Ectodermal cell (in vitro differentiated cells): ENCODE data around the gene DHRS2. TPM values are rescaled to one million over a fixed set of nuclear protein-coding genes. Genes with fewer than 3 reads are reported as not detected.
"Not testable (repeated sequence)": the region's sequence is repeated elsewhere in the genome, so short reads cannot be mapped to it uniquely, and the experiment has no call there.

Experiments
- H3K27ac ChIP-seq: 2 replicates; pipeline ENCODE4 v1.7.0; 2013; ENCODE audit warnings: mild to moderate bottlenecking, low read depth, low read length; ENCODE audit not compliant: insufficient read depth, poor library complexity, severe bottlenecking
- H3K27me3 ChIP-seq: 2 replicates; pipeline ENCODE4 v1.7.0; 2013; ENCODE audit warnings: mild to moderate bottlenecking, low read length; ENCODE audit not compliant: insufficient read depth, control insufficient read depth, poor library complexity, severe bottlenecking
- H3K36me3 ChIP-seq: one replicate; pipeline ENCODE4 v1.7.0; 2013; ENCODE audit warnings: low read length; ENCODE audit not compliant: control insufficient read depth, insufficient read depth
- H3K4me1 ChIP-seq: one replicate; pipeline ENCODE4 v1.7.0; 2013; ENCODE audit warnings: low read length; ENCODE audit not compliant: control insufficient read depth, insufficient read depth
- H3K4me3 ChIP-seq: 2 replicates; pipeline ENCODE4 v1.7.0; 2013; ENCODE audit warnings: low read depth, low read length, control low read depth; ENCODE audit not compliant: insufficient read depth
- H3K9me3 ChIP-seq: 2 replicates; pipeline ENCODE4 v1.7.0; 2013; ENCODE audit warnings: mild to moderate bottlenecking, low read length, moderate library complexity; ENCODE audit not compliant: control insufficient read depth
- WGBS, 2 experiments: methylation state at CpG; one replicate each; pipeline ENCODE4 v1.1.7; 2013; ENCODE audit warnings: missing lambda C conversion rate in 2 of 2; 5-methylcytosine and 5-hydroxymethylcytosine counted together
- polyA plus RNA-seq, 4 experiments: library from polyadenylated mRNA; stranded (reverse); fragments of 50-300 nt; gene quantifications; one replicate each; pipeline ENCODE4 v1.2.3, GENCODE V29; 2013

Gene DHRS2, protein sequence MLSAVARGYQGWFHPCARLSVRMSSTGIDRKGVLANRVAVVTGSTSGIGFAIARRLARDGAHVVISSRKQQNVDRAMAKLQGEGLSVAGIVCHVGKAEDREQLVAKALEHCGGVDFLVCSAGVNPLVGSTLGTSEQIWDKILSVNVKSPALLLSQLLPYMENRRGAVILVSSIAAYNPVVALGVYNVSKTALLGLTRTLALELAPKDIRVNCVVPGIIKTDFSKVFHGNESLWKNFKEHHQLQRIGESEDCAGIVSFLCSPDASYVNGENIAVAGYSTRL
- polyA plus RNA-seq (2013, experiment 1 of 4), result 0.52 TPM
- polyA plus RNA-seq (2013, experiment 2 of 4), result 0.27 TPM
- polyA plus RNA-seq (2013, experiment 3 of 4), result 0.48 TPM
- 0.32 TPM for polyA plus RNA-seq (2013, experiment 4 of 4)

DNA sequence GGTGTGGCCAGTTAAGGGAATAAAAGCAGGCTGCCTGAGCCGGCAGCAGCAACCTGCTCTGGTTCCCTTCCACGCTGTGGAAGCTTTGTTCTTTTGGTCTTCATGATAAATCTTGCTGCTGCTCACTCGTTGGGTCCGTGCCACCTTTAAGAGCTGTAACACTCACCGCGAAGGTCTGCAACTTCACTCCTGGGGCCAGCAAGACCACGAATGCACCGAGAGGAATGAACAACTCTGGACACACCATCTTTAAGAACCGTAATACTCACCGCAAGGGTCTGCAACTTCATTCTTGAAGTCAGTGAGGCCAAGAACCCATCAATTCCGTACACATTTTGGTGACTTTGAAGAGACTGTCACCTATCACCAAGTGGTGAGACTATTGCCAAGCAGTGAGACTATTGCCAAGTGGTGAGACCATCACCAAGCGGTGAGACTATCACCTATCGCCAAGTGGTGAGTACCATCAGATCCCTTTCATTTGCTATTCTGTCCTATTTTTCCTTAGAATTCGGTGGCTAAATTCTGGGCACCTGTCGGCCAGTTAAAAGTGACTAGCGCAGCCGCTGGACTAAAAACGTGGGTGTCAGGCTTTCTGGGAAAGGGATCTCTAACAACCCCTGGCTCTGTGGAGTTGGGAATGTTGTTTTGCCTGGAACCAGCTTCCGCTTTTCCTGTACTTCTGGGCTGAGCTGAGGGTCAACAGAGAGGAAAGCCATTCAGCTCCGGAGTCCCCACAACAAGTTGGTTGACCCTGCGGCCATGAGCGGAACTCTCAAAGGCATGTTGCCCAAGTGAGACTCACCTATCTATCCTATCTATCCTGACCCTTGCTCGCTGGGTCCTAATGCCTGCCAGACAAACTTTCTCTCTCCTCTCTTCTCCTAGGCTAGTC, at the start of gene DHRS2:
Gene DHRS2, plus strand, starts transcription at position 48 of the 895 bp plus-strand sequence. CDS start 2,501 bp downstream, outside the sequence.
- Histone ChIP-seq H3K36me3 (no peaks in the 10 kb centered on the region), H3K27me3 (no peaks in the 10 kb centered on the region), H3K4me3 (no peak within 1 kb of the TSS), H3K4me1 (peaks cover 4% of the 10 kb centered on the region), H3K27ac (no peak within 1 kb of the TSS), H3K9me3 (no peaks in the 10 kb centered on the region)
- WGBS, 2 experiments, result 90 to 91% methylated on average over 23 of the region's 23 CpGs

DNA sequence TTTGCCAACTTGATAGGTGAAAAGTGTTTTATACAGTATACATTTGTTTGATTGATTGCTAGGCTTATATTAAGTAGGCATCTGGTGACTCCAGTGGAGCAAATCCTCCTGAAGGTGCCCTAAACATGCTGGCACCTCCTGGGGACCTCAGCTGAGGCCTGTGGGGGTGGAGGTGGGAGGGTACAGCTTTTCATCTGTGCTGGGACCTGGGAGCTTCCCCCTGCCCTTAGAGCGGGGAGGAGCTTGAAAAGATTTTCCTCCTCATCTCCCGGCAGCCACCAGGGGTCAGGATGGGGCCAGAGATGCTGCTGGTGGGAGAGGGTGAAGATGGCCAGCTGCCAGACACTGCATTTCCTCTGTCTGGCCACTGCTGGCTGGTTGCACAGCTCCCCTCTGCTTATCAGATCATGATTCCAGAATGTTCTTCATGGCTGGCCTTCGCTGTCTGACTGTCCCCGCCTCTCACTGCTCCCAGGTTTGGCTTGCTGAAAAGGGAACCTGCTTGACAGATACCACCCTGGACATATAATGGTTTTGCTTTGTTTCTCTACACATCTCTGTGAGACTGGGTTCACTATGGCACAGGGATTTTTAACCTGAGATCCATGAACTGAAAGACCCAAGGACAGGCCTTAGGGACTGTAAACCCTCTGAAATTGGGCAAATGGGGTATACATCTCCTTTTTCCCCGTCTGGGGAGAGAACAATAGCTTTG, 47.1 kb upstream of the DHRS2 start:
- no peak overlapping the region for H3K27ac ChIP-seq
- H3K27me3 ChIP-seq, result no peaks in the 10 kb centered on the region
- no peaks in the 10 kb centered on the region for H3K36me3 ChIP-seq
- no peak overlapping the region for H3K4me3 ChIP-seq
- 18 to 19% methylated on average over 5 of the region's 5 CpGs for WGBS, 2 experiments
- no peaks in the 10 kb centered on the region for H3K4me1 ChIP-seq
- no peaks in the 10 kb centered on the region for H3K9me3 ChIP-seq

DNA sequence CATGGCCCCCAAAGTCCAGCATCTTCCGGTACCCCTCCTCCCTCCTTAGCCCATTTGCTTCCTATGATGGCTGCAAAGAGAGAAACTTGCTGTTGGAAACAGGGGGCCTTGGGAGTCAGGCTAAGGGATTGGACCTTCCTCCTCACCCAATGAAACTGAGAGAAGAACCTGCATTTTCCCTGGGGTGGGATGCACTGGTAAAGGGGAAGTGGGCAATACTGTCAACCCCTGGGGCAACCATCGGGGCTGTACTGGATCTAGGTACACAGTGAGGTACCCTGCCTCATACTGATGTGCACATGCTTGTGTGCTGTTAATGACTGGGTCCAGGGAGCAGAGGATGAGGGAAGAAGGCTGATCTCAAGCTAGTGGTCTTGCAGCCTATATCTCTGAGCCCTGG, 46.6 kb upstream of the DHRS2 start:
- 85 to 98% methylated on average over 2 of the region's 2 CpGs for WGBS, 2 experiments
- no peak overlapping the region for H3K4me3 ChIP-seq
- no peaks in the 10 kb centered on the region for H3K9me3 ChIP-seq
- H3K27me3 ChIP-seq, result no peaks in the 10 kb centered on the region
- H3K36me3 ChIP-seq, result no peaks in the 10 kb centered on the region
- H3K27ac ChIP-seq, result no peak overlapping the region
- H3K4me1 ChIP-seq, result no peaks in the 10 kb centered on the region

DNA sequence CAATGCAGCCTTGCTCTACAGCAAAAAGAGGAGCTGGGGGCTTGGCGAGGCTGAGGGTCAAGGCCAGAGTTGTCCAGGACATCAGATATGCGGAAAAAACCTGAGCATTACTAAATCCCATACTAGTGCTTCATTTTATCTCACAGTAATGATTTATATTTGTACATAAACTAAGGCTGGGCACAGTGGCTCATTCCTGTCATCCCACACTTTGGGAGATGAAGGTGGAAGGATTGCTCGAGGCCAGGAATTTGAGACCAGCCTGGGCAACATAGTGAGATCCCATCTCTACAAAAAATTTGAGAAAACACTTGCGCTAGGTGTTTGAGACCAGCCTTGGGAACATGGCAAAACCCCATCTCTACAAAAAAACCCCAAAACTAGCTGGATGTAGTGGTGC, 46.0 kb upstream of the DHRS2 start:
- H3K4me3 ChIP-seq, result no peak overlapping the region
- H3K36me3 ChIP-seq, result no peaks in the 10 kb centered on the region
- WGBS, 2 experiments, result 84 to 96% methylated on average over 4 of the region's 4 CpGs
- no peak overlapping the region for H3K27ac ChIP-seq
- H3K4me1 ChIP-seq, result no peaks in the 10 kb centered on the region
- H3K27me3 ChIP-seq, result no peaks in the 10 kb centered on the region
- no peaks in the 10 kb centered on the region for H3K9me3 ChIP-seq

DNA sequence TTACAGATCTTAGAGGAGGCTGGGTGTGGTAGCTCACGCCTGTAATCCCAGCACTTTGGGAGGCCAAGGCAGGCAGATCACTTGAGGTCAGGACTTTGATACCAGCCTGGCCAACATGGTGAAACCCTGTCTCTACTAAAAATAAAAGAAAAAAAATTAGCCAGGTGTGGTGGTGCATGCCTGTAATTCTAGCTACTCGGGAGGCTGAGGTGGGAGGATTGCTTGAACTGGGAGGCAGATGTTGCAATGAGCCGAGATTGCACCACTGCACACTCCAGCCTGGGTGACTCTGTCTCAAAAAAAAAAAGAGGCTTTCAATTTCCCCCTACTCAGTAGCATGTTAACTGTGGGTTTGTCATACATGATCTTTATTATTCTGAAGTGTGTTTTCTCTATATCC, 42.0 kb upstream of the DHRS2 start:
- H3K36me3 ChIP-seq, H3K9me3 ChIP-seq: not testable (repeated sequence)
- WGBS, 2 experiments, result 87 to 88% methylated on average over 3 of the region's 3 CpGs

DNA sequence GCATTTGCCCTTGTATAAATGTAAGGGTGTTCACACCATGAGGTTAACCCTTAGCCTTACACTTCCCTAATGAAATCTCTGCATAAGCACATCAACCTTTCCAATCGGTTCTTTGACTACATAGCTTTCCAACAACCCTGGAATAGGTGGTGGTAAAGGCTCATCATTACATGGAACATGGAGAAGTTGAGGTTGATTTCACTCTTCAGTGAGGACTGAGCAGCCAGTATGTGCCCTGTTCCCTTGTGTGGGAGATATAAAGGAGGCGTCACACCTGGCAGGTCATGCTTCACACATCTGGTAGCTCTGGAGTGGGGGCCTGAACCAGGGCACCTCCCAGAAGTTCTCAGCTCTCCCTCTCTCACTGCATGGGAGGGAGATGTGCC, 35.8 kb upstream of the DHRS2 start:
- H3K27ac ChIP-seq, result no peak overlapping the region
- H3K4me1 ChIP-seq, result no peaks in the 10 kb centered on the region
- H3K4me3 ChIP-seq, result no peak overlapping the region
- 91 to 98% methylated on average over 1 to 2 of the region's 2 CpGs for WGBS, 2 experiments
- no peaks in the 10 kb centered on the region for H3K9me3 ChIP-seq
- H3K36me3 ChIP-seq, result no peaks in the 10 kb centered on the region
- no peaks in the 10 kb centered on the region for H3K27me3 ChIP-seq

More for the DNA sequence above, 42.0 kb upstream of the DHRS2 start:
- not testable (repeated sequence) for H3K4me3 ChIP-seq, H3K27me3 ChIP-seq, H3K27ac ChIP-seq, H3K4me1 ChIP-seq

DNA sequence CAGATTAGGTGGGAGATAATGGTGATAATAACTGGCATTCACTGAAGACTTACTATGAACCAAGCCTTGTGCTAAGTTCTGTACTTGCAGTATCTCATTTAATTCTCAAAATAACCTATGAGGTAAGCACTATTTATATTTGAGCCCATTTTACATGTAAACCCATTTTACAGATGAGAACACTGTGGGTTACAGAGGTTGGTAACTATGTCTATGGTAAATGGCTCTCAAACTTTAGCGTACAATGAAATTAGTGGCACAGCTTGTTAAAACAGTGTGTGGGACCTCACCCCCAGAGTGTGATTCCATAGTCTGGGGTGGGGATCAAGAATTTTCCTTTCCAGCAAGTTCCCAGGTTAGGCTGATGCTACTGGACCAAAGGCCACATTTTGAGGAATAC, 35.4 kb upstream of the DHRS2 start:
- WGBS, 2 experiments, result 96 to 100% methylated on average over 1 of the region's 1 CpG

DNA sequence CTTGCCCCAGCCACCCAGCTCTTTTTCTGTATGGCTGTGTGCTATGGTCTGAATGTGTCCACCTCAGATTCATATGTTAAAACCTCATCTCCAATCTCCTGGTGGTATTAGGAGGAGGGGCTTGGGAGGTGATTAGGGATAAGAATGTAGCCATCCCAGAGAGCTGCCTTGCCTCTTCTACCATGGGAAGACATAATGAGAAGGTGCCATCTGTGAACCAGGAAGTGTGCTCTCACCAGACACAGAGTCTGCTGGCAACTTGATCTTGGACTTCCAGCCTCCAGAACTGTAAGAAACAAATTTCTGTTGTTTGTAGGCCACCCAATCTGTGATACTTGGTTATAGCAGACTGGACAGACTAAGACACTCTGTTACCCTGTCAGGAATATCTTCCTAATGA, 34.7 kb upstream of the DHRS2 start:
- Histone ChIP-seq H3K27me3 (no peaks in the 10 kb centered on the region), H3K4me3 (no peak overlapping the region), H3K9me3 (no peaks in the 10 kb centered on the region), H3K36me3 (no peaks in the 10 kb centered on the region), H3K27ac (no peak overlapping the region), H3K4me1 (no peaks in the 10 kb centered on the region)

More for the DNA sequence above, 35.4 kb upstream of the DHRS2 start:
- no peaks in the 10 kb centered on the region for H3K4me1 ChIP-seq
- no peaks in the 10 kb centered on the region for H3K27me3 ChIP-seq
- H3K36me3 ChIP-seq, result no peaks in the 10 kb centered on the region
- no peak overlapping the region for H3K27ac ChIP-seq
- H3K4me3 ChIP-seq, result no peak overlapping the region
- H3K9me3 ChIP-seq, result no peaks in the 10 kb centered on the region

DNA sequence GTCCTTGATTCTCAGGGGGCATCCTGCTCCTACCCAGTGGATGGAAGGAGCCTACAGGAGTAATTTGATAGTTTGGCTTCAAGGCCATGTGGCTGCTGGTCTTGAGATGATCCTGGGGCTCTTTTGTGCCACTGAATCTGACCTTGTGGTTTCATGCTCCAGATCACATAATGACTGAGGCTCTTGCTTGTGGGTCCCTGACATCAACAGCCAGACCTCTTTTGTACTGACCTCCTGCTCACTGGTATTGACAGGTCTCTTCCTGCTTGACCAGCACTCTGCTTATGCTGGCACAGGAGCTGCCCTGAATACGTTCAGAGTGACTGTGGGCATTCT, 34.4 kb upstream of the DHRS2 start:
- no peaks in the 10 kb centered on the region for H3K27me3 ChIP-seq
- 83 to 92% methylated on average over 1 of the region's 1 CpG for WGBS, 2 experiments
- H3K4me1 ChIP-seq, result no peaks in the 10 kb centered on the region
- H3K9me3 ChIP-seq, result no peaks in the 10 kb centered on the region
- H3K27ac ChIP-seq, result no peak overlapping the region
- no peak overlapping the region for H3K4me3 ChIP-seq
- H3K36me3 ChIP-seq, result no peaks in the 10 kb centered on the region
